Measurements from ENCODE around the gene TNS1.

- TF ChIP-seq GABPB1 (CRISPR knock-in tag; IDR thresholded peaks at IDR 0.05), result no peak
- no peak for TF ChIP-seq ATF3 (CRISPR knock-in tag; conservative IDR thresholded peaks at IDR 0.05)
- TF ChIP-seq, protein P1, sequence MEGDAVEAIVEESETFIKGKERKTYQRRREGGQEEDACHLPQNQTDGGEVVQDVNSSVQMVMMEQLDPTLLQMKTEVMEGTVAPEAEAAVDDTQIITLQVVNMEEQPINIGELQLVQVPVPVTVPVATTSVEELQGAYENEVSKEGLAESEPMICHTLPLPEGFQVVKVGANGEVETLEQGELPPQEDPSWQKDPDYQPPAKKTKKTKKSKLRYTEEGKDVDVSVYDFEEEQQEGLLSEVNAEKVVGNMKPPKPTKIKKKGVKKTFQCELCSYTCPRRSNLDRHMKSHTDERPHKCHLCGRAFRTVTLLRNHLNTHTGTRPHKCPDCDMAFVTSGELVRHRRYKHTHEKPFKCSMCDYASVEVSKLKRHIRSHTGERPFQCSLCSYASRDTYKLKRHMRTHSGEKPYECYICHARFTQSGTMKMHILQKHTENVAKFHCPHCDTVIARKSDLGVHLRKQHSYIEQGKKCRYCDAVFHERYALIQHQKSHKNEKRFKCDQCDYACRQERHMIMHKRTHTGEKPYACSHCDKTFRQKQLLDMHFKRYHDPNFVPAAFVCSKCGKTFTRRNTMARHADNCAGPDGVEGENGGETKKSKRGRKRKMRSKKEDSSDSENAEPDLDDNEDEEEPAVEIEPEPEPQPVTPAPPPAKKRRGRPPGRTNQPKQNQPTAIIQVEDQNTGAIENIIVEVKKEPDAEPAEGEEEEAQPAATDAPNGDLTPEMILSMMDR (IDR thresholded peaks at IDR 0.05), result no peak
- TF ChIP-seq, protein P2, sequence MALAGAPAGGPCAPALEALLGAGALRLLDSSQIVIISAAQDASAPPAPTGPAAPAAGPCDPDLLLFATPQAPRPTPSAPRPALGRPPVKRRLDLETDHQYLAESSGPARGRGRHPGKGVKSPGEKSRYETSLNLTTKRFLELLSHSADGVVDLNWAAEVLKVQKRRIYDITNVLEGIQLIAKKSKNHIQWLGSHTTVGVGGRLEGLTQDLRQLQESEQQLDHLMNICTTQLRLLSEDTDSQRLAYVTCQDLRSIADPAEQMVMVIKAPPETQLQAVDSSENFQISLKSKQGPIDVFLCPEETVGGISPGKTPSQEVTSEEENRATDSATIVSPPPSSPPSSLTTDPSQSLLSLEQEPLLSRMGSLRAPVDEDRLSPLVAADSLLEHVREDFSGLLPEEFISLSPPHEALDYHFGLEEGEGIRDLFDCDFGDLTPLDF (CRISPR knock-in tag; IDR thresholded peaks at IDR 0.05), result no peak
- TF ChIP-seq, protein P3, sequence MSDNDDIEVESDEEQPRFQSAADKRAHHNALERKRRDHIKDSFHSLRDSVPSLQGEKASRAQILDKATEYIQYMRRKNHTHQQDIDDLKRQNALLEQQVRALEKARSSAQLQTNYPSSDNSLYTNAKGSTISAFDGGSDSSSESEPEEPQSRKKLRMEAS (CRISPR knock-in tag; IDR thresholded peaks at IDR 0.05), result no peak
Observed at GRCh38 chr2:217938036-217938435, 64.8 kb downstream of the TNS1 start.

Measured in WTC11 (cell line).